GM12878 (cell line): Measurements from ENCODE around the gene NIFK. TPM values are rescaled to one million over a fixed set of nuclear protein-coding genes. Genes with fewer than 3 reads are reported as not detected.
"Not testable (repeated sequence)": the region's sequence is repeated elsewhere in the genome, so short reads cannot be mapped to it uniquely, and the experiment has no call there.

Experiments used
- ATAC-seq: fragments of 200-7000 bp; cut with Tn5 transposase; 3 replicates; pipeline ENCODE4 v1.9.1; 2020; ENCODE audit warnings: mild to moderate bottlenecking, moderate library complexity
- BruUV-seq: library from RNA; stranded (reverse); fragments of 400-500 nt; replicated peaks from 2 replicates; lab custom pipeline; 2021; lab: Mats Ljungman, UMichigan
- CTCF ChIA-PET: fragments of 300-600 bp; sonication (Branson Sonifier 250); formaldehyde crosslinking; extraction: SDS; loops from one replicate; lab custom pipeline; 2021; ENCODE audit warnings: inconsistent platforms; lab: Yijun Ruan, JAX
- POLR2A ChIA-PET: fragments of 350-600 bp; formaldehyde crosslinking; extraction: SDS; loops from one replicate; lab custom pipeline; 2021; ENCODE audit warnings: inconsistent platforms; lab: Charles Lee
- RAD21 ChIA-PET: fragments of 300-600 bp; sonication (Branson Sonifier 250); formaldehyde crosslinking; loops from one replicate; lab custom pipeline; 2023; ENCODE audit warnings: antibody characterized with exemption; ENCODE audit not compliant: unreplicated experiment; lab: Charles Lee
- SMC1A ChIA-PET: fragments of 300-600 bp; sonication (Branson Sonifier 250); formaldehyde crosslinking; loops from one replicate; lab custom pipeline; 2023; ENCODE audit not compliant: unreplicated experiment, uncharacterized antibody; lab: Charles Lee
- DNase-seq: peaks from one replicate; pipeline ENCODE4 v3.0.0-alpha.2; 2011; ENCODE audit warnings: low read depth, low spot score
- FAIRE-seq: peaks from 3 replicates; lab custom pipeline; 2011; peaks lifted over from hg19 to GRCh38; lab: Jason Lieb, UNC
- H2AFZ ChIP-seq: 2 replicates; pipeline ENCODE4 v1.6.0; 2011; ENCODE audit warnings: low read depth, low read length, control low read depth; ENCODE audit not compliant: control insufficient read depth
- H3K27ac ChIP-seq: 2 replicates; pipeline ENCODE4 v1.5.1; 2011; ENCODE audit warnings: control low read depth; ENCODE audit not compliant: control insufficient read depth, insufficient read depth
- H3K27me3 ChIP-seq, 2 experiments: replicated peaks in 1 of 2; 2 replicates each; pipeline versions ENCODE4 v1.6.0 to v1.6.1; 2011; ENCODE audit warnings: low read length in 1 of 2; ENCODE audit not compliant: control insufficient read depth in 2 of 2, insufficient read depth in 2 of 2
- H3K36me3 ChIP-seq, 2 experiments: 2 replicates each; pipeline ENCODE4 v1.5.1; 2011; ENCODE audit warnings: low read length in 1 of 2; ENCODE audit not compliant: control insufficient read depth in 2 of 2, insufficient read depth in 2 of 2
- H3K4me1 ChIP-seq: 2 replicates; pipeline ENCODE4 v1.6.1; 2011; ENCODE audit warnings: mild to moderate bottlenecking, low read length, moderate library complexity, mixed read lengths; ENCODE audit not compliant: control insufficient read depth, insufficient read depth
- H3K4me2 ChIP-seq: 2 replicates; pipeline ENCODE4 v1.6.0; 2011; ENCODE audit warnings: control low read depth; ENCODE audit not compliant: control insufficient read depth, insufficient read depth
- H3K4me3 ChIP-seq: fragments of 200-600 bp; sonication (generic); 2 replicates; pipeline ENCODE4 v1.5.1; 2016
- H3K79me2 ChIP-seq: 2 replicates; pipeline ENCODE4 v1.6.0; 2011; ENCODE audit warnings: low read length; ENCODE audit not compliant: control insufficient read depth, insufficient read depth
- H3K9ac ChIP-seq: 2 replicates; pipeline ENCODE4 v1.8.0; 2011; ENCODE audit warnings: low read length, control low read depth, mixed read lengths; ENCODE audit not compliant: control insufficient read depth, insufficient read depth
- H3K9me3 ChIP-seq: replicated peaks from 3 replicates; pipeline ENCODE4 v1.5.1; 2011; ENCODE audit warnings: mild to moderate bottlenecking, low read length; ENCODE audit not compliant: control insufficient read depth, insufficient read depth
- H4K20me1 ChIP-seq: 2 replicates; pipeline ENCODE4 v1.6.0; 2011; ENCODE audit not compliant: control insufficient read depth, insufficient read depth
- GABPA ChIP-seq: IDR thresholded peaks from 2 replicates; pipeline ENCODE4 v1.6.1; 2014; ENCODE audit warnings: antibody characterized with exemption, low read depth, mild to moderate bottlenecking, inconsistent platforms
- WGBS: methylation state at CpG from one replicate; pipeline ENCODE4 v1.1.6; 2016; ENCODE audit warnings: low lambda C conversion rate; ENCODE audit not compliant: insufficient replicate concordance, insufficient coverage; ENCODE audit errors: missing lambda C conversion rate; 5-methylcytosine and 5-hydroxymethylcytosine counted together
- in situ Hi-C: fragments of 300-500 bp; cut with MboI; formaldehyde crosslinking; loops from 9 replicates; pipeline ENCODE4 v1.14.3; 2018; ENCODE audit warnings: mixed read lengths
- intact Hi-C: fragments of 100-400 bp; cut with micrococcal nuclease; formaldehyde crosslinking; loops from one replicate; pipeline ENCODE4 v1.14.2; 2022; ENCODE audit not compliant: unreplicated experiment
- polyA plus RNA-seq, 11 experiments: library from polyadenylated mRNA; depleted of rRNA in 4 of 11; unstranded in 6 of 11; stranded (reverse) in 5 of 11; fragments of >200 nt; fragmentation: Nextera tagmentation in 4 of 11; fragmentation: Illumina TruSeq in 1 of 11; extraction: Ambion mirVana in 4 of 11; extraction: Trizol in 1 of 11; gene quantifications; 1 replicate in 1 of 11; 2 replicates in 10 of 11; pipeline versions ENCODE4 v1.2.1 to v1.2.3, GENCODE V29; 2011 to 2016; ENCODE audit warnings: inconsistent platforms in 2 of 11, missing spikeins in 2 of 11, low read depth in 1 of 11
- total RNA-seq, 4 experiments: library from RNA; depleted of rRNA in 3 of 4; stranded (reverse); fragments of >200 nt in 3 of 4; fragmentation: Illumina TruSeq in 1 of 4; extraction: Trizol in 1 of 4; gene quantifications; 2 replicates each; pipeline versions ENCODE4 v1.2.1 to v1.2.3, GENCODE V29; 2013 to 2021

Gene NIFK
- total and polyA plus RNA-seq, 10 of the 15 experiments (the other 5 are each of a cell fraction or from before 2014, with no cell fraction given): 47.2 to 286 (median 157) TPM

- SMC1A ChIA-PET: no interaction called here
- TF ChIP-seq GABPA: no peak
- Histone ChIP-seq H3K9me3 (no peaks in the 10 kb centered on the region), H3K27ac (no peak overlapping the region), H2AFZ (no peak overlapping the region), H3K4me2 (no peak overlapping the region), H3K9ac (no peak overlapping the region), H3K4me1 (peaks cover 5% of the 10 kb centered on the region), H3K4me3 (no peak overlapping the region), H4K20me1 (no peaks in the 10 kb centered on the region), H3K36me3 (no peaks in the 10 kb centered on the region), H3K27me3 (no peaks in the 10 kb centered on the region), H3K79me2 (no peaks in the 10 kb centered on the region)
- ATAC-seq (no peak), FAIRE-seq (no peak), DNase-seq (no peak)
- BruUV-seq: no TSS peak
- intact Hi-C loops (loop anchor here (5.0 kb wide), 1 partner anchor 97 kb away; no protein-coding TSS in a partner anchor), in situ Hi-C loops (no loop called here)
- CTCF ChIA-PET: no interaction called here
- RAD21 ChIA-PET: no interaction called here
- POLR2A ChIA-PET: interaction anchor here (0.6 kb wide), 1 partner anchor 16 kb away, joined by 3 read pairs; no protein-coding TSS in a partner anchor
- WGBS: 64% methylated on average over 6 of the region's 6 CpGs
Measured at GRCh38 chr2:121694398-121695170, 42.1 kb downstream of the NIFK start.

DNA sequence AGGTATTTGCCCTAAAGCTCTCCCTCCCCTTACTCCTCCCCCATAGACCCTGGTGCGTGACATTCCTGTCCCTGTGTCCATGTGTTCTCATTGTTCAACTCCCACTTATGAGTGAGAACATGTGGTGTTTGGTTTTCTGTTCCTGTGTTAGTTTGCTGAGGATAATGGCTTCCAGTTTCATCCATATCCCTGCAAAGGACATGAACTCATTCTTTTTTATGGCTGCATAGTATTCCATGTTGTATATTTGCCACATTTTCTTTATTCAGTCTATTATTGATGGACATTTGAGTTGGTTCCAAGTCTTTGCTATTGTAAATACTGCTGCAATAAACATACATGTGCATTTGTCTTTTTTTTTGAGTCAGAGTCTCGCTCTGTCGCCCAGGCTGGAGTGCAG lies 46.1 kb downstream of the NIFK start:
- H3K4me1 ChIP-seq, H3K27ac ChIP-seq, H3K27me3 ChIP-seq, H3K4me2 ChIP-seq, H3K9ac ChIP-seq, DNase-seq, H3K4me3 ChIP-seq, intact Hi-C loops, BruUV-seq, H4K20me1 ChIP-seq, RAD21 ChIA-PET, CTCF ChIA-PET, in situ Hi-C loops, H3K79me2 ChIP-seq, H2AFZ ChIP-seq, SMC1A ChIA-PET, ATAC-seq, H3K36me3 ChIP-seq, H3K9me3 ChIP-seq: not testable (repeated sequence)
- peak; percentile 7 for FAIRE-seq
- POLR2A ChIA-PET: interaction anchor here (1.0 kb wide), 1 partner anchor 24 kb away, joined by 3 read pairs; no protein-coding TSS in a partner anchor
- WGBS: 52% methylated on average over 3 of the region's 3 CpGs
